Activated naive CD8-positive, alpha-beta T cell treated with anti-CD3 and anti-CD28 coated beads, Interleukin-2, amount 50 U/mL, for 16 hours (primary cell): ENCODE results near the gene FBH1.
"Not testable (repeated sequence)": the region's sequence is repeated elsewhere in the genome, so short reads cannot be mapped to it uniquely, and the experiment has no call there.

Experiments used
- DNase-seq: peaks from one replicate; pipeline ENCODE4 v3.0.0-alpha.2; 2020; ENCODE audit warnings: low read depth, low spot score

Gene FBH1

GRCh38 chr10:5876181-5876768, 13.8 kb upstream of the FBH1 start:
- DNase-seq, result no peak

DNA sequence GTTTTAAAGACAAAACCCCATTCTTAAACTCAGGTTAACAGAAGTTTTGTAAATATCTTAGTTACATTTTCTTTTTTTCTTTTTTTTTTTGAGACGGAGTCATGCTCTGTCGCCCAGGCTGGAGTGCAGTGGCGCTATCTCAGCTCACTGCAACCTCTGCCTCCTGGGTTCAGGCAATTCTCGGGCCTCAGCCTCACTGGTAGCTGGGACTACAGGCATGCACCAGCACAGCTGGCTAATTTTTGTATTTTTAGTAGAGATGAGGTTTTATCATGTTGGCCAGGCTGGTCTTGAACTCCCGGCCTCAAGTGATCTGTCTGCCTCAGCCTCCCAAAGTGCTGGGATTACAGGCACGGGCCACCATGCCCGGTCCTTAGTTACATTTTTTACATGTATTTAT, 13.0 kb upstream of the FBH1 start:
- DNase-seq, result not testable (repeated sequence)

GRCh38 chr10:5882961-5883360, 7.1 kb upstream of the FBH1 start:
- DNase-seq, result no peak

- DNase-seq, result no peak
These were observed 4.4 kb upstream of the FBH1 start for GRCh38 chr10:5885619-5886018.

DNA sequence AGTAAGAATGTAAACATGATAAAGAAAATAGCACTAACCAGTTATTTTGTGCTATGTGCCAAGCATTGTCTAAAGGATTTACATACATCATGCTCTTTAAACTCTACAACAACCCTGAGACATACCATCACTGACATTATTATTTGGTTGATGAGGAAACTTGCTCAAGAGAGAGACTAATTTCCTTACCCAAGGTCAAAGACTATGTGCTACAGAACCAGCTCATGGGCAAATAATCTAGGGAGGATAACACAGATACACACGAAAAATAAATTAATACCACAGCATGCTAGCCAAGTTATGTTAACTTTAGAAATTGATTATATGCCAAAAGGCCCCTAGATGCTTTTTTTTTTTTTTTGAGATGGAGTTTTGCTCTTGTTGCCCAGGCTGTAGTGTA, 3.0 kb upstream of the FBH1 start:
- DNase-seq, result no peak

GRCh38 chr10:5887641-5888040, 2.4 kb upstream of the FBH1 start:
- no peak for DNase-seq

DNA sequence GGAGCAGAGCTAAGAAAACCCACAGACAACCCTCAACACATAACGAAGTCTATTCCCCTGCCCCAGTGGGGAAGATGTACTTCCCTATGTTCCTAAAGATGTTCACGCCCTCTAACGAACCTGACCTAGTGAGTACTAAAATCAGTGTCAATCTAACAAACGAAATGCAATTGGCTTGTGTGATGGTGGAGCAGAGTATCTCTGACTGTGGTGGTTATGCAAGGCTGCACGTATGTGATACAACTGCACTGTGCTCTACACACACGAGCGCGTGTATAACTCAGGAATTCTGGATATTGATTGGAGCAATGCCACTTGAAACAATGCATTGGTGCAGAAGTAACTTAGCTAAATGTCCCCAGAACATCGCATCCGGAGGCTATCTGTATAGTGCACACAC, 1.7 kb upstream of the FBH1 start:
- no peak for DNase-seq

DNA sequence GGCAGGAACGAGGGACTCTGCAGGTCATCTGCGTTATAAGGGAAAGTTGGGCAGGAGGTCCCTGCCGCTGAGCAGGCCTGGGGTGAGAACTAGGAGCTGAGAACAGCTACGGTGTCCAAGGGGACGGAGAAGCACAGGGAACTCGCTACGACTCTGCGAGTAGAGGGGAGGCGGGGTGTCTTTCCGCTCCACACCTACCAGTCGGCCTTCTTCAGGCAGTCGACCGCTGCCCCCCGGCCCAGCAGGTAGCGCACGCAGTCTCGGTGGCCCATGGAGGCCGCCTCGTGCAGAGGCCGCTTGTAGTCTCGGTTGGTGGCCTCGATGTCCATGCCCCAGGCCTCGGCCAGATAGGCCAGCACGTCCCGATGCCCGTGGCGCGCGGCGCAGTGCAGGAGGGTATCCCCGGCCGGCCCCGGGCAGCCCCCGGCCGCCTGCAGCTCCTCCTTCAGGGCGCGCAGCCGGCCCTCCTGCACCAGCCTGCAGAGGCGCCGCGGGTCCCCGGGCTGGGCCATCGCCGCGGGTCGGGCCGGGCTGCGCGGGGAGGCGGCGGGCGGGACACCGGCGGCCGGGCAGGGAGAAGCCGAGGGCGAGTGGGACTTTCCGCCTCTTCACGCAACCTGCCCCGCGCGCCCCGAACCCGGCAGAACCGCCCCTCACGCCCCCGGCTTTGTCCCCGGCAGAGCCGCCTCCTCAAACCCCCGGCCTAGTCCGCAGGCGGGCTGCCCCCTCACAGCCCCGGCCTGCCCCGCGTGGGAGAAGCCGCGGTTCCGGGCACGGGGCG, 1.0 kb upstream of the FBH1 start:
- DNase-seq, result no peak

- no peak for DNase-seq
These were observed 441 bp downstream of the FBH1 start for GRCh38 chr10:5890452-5890915.

- DNase-seq, result no peak
These were observed 966 bp downstream of the FBH1 start for GRCh38 chr10:5891009-5891408.

- no peak for DNase-seq
These were observed 2.0 kb downstream of the FBH1 start for GRCh38 chr10:5892007-5892406.

GRCh38 chr10:5893321-5893720, 3.3 kb downstream of the FBH1 start:
- no peak for DNase-seq

GRCh38 chr10:5894403-5894802, 4.4 kb downstream of the FBH1 start:
- no peak for DNase-seq

DNA sequence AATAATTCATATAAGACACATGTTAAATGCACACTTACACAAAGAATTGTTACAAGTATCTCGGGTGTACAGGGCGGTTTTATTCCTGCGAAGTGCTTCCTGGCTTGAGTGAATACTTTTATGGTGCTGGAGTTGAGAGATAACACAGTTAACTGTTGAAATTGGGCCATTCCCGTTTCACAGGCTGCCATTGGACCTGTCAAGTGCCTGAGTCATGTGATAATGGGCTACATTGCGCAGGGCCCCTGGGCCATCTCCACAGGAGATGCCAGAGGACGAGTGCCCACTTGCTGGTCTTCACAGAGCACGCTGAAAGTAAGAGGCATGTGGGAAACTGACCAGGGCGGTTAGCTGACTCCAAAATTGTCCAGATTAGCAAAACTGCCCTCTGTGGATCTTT, 4.8 kb downstream of the FBH1 start:
- no peak for DNase-seq

- no peak for DNase-seq
These were observed 5.3 kb downstream of the FBH1 start for GRCh38 chr10:5895365-5895764.

- no peak for DNase-seq
These were observed 5.8 kb downstream of the FBH1 start for GRCh38 chr10:5895804-5896203.

GRCh38 chr10:5896208-5897052, 6.4 kb downstream of the FBH1 start:
- DNase-seq, result no peak

DNA sequence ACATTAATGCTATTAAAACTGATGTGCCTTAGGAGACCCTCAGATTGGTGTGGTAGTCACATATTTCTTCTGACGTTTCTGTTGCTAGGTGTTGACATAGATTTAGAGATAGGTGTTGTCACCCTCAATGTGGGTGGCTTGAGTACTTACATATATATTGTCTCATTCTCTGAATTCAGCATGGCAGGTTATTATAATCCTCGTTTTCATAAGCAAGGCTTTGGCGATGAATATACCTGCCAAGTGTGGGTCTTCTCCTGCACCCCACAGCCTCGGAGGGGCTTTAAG, 7.0 kb downstream of the FBH1 start:
- DNase-seq, result no peak

GRCh38 chr10:5897504-5897903, 7.5 kb downstream of the FBH1 start:
- DNase-seq, result no peak

DNA sequence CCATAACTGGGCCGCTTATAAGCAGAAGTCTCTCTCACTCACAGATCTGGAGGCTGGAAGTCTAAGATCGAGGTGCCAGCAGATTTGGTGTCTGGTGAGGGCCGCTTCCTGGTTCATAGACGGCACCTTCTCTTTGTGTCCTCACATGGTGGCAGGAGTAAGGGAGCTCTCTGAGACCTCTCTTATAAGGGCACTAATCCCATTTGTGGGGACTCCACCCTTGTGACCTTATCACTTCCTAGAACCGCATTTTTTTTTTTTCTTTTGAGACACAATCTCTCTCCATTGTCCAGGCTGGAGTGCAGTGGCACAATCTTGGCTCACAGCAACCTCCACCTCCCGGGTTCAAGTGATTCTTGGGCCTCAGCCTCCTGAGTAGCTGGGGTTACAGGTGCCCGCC, 8.1 kb downstream of the FBH1 start:
- no peak for DNase-seq

DNA sequence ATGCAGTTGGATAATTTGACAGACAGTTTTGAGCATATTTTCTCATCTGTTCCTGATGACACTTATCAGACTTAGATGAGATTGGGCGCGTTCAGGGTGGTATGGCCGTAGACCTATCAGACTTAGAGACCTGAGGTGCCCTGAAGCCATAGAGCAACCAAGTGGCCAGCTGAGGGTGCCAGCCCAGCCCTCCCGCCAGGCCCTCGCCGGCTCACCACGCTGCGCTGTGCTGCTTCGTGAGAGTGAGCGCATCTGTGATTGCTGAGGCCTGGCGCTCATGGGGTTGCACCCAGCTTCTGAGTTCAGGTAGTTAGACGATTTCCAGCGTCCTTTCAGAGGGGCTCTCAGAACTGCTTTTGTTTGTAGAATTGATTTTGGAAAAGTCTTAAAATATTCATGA, 10.2 kb downstream of the FBH1 start:
- DNase-seq, result no peak

DNA sequence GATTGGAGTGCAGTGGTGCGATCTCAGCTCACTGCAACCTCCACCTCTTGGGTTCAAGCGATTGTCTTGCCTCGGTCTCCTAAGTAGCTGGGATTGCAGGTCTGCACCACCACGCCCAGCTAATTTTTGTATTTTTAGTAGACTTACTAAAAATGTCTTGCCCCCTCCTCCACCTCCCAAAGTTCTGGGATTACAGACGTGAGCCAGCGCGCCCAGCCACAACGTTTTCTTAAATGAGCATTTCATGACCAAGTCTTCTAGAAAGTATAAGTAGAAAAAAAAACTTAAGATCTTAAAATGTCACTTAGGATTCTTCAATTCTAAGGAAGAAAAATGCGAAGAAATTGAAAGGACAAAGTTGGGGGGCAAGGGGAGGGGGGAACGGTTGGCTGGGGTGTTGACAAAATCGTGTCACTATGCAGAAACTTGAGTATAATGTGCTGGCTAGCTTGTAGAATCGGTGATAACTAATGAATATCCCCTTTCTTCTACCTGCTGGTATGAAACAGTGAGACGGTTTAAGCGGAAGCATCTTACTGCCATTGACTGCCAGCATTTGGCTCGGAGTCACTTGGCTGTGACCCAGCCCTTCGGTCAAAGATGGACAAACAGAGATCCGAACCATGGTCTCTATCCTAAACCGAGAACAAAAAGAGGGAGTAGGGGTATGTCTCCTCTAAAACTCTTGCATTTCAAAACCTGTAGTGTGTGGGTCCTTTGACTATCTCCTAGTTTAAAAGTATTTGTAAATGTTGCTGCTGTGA, 12.7 kb downstream of the FBH1 start:
- DNase-seq, result no peak
